Adipocyte (in vitro differentiated cells): ENCODE measurements around the gene COL13A1.

Source experiments
- DNase-seq: peaks from one replicate; pipeline ENCODE4 v3.0.0-alpha.2; 2015; ENCODE audit warnings: low read depth
- H3K27me3 ChIP-seq: replicated peaks from 2 replicates; pipeline ENCODE4 v1.7.0; 2013; ENCODE audit warnings: mild to moderate bottlenecking, low read length, moderate library complexity; ENCODE audit not compliant: control insufficient read depth, insufficient read depth
- H3K36me3 ChIP-seq: 2 replicates; pipeline ENCODE4 v1.7.0; 2013; ENCODE audit warnings: low read length, mild to moderate bottlenecking, moderate library complexity; ENCODE audit not compliant: control insufficient read depth, insufficient read depth, severe bottlenecking
- H3K4me1 ChIP-seq: 2 replicates; pipeline ENCODE4 v1.7.0; 2013; ENCODE audit warnings: mild to moderate bottlenecking, low read length, moderate library complexity; ENCODE audit not compliant: control insufficient read depth, insufficient read depth
- H3K4me3 ChIP-seq: 2 replicates; pipeline ENCODE4 v1.7.0; 2013; ENCODE audit warnings: mild to moderate bottlenecking, low read length, moderate library complexity
- H3K9ac ChIP-seq: 2 replicates; pipeline ENCODE4 v1.7.0; 2013; ENCODE audit warnings: mild to moderate bottlenecking, low read length, moderate library complexity
- H3K9me3 ChIP-seq: 2 replicates; pipeline ENCODE4 v1.7.0; 2013; ENCODE audit warnings: mild to moderate bottlenecking, low read length, moderate library complexity; ENCODE audit not compliant: control insufficient read depth

Gene COL13A1

DNA sequence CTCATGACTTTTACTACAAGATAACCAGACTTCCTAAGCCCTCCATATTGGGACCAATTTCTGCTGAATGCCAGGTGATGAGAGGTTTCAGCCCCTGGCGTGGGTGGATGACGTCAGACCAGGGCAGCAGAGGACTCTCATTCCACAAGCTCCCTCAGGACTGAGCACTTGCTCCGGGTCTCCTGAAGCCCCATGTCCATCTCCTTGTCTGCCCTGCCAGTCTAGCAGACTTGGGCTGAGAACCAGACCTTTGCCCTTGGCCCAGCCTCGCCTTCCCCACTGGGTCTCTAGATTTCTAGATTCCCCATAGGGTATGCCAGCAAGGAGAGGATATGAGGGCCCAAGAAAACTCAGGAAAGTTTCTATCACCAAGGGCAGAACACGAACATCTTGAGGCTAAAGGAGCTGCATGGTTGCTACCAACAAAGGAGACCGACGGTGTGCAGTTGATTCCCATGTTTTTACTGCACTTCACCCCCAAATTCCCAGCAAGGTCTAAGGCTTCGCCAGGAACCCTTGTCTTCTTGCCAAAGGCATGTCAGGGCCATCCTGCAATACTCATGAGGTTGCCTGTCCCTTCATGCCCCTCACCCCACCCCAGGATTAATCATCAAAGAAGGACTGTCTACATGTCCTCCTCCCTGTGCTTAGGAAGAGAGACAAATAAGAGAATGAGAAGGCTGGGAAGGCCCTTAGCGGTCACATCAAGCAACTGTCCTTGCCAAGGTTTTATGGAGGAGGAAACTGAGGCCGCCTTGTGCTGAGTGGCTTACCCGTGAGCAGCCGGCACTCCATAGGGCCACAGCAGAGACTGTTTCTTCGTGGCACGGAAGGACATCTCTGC, 154.4 kb downstream of the COL13A1 start:
- no peaks in the 10 kb centered on the region for H3K9me3 ChIP-seq
- no peaks in the 10 kb centered on the region for H3K4me1 ChIP-seq
- no peak for DNase-seq
- no peak overlapping the region for H3K9ac ChIP-seq
- H3K4me3 ChIP-seq: no peak overlapping the region
- H3K36me3 ChIP-seq: no peaks in the 10 kb centered on the region
- H3K27me3 ChIP-seq: no peaks in the 10 kb centered on the region

DNA sequence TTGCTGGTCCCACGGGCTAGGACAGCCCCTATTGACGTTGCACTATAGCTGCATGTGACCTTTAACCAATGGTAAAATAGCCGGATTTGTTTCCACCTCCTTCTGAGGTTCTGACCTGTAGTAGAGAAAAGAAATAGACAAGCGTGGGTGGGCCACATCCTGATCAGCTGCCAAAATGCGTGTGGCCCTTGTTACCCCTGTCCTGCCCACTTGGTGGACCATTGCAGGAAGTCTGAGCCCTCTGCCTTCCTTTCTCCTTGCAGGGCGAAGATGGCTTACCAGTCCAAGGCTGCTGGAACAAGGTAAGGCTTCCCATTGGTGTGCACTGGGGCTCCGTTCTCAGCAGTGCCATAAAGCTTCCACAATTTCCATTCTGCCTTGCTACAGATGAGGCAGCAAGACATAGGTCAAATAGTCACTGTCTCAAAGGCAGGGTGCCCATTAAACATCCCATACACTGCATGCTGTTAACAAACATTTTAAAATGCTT, 155.1 kb downstream of the COL13A1 start:
- H3K4me1 ChIP-seq: no peaks in the 10 kb centered on the region
- no peak overlapping the region for H3K4me3 ChIP-seq
- H3K36me3 ChIP-seq: no peaks in the 10 kb centered on the region
- no peaks in the 10 kb centered on the region for H3K9me3 ChIP-seq
- no peak for DNase-seq
- H3K27me3 ChIP-seq: no peaks in the 10 kb centered on the region
- H3K9ac ChIP-seq: no peak overlapping the region

DNA sequence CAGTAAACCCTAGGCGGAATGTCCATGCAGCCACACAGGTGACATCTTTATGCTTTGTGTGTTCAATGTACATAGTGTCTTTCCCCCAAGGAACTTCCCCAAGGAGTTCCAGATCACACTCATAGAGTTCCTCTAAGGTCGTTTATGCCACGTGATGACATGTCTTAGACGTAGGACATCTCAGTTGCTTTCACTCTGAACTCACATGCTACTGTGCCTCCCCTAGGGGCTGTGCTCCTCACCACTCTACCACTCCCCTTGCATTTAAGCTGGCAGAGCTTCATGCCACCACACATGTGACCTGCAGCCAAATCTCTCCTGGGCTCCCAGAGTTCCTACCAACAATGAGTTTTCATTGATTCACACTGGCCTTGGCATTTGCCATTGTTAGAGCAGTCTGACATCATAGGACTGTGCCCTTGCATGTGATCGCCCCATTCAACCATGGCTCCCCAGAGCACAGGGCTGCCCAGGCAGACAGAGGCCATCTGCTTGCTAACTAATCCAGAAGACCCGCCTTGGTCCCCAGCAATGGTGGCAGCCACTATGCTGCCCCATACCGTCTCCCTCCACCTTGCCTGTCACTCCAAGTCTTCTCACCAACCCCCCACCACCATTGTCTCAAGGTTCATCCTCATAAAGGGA, 155.7 kb downstream of the COL13A1 start:
- H3K4me1 ChIP-seq: no peaks in the 10 kb centered on the region
- no peaks in the 10 kb centered on the region for H3K9me3 ChIP-seq
- no peak for DNase-seq
- peaks cover under 1% of the 10 kb centered on the region for H3K27me3 ChIP-seq
- H3K4me3 ChIP-seq: no peak overlapping the region
- H3K9ac ChIP-seq: no peak overlapping the region
- no peaks in the 10 kb centered on the region for H3K36me3 ChIP-seq

DNA sequence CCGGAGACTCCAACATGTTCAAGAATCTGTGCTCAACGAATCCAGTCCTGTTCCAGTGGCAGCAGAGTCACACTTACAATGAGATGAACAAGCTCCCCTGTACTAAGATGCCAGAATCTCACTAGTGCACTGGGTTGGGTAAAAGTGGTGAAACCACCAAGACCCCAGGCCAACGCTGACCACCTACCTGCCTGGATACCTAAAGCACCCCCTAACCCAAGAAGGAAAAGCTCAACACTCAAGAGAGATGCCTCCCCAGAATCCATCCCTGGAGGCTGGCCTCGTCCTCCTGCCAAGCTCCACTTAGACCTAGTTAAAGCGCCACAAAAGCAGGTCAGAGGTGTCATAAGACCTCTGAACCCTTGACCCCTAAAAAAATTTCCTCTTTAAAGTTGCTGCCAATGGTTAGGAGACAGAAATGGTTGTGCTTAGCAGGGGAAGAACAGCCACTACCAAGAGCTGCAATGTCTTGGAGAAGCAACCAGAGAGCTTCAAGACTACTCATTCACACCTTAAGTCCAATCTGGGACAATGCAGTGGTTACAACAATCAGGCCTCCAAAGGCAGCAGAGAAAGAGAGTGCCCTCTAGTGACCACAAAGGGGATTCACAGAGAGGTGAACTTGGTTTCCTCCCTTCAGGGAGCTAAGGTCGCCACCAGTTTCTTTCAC, 156.3 kb downstream of the COL13A1 start:
- Histone ChIP-seq H3K9me3 (no peaks in the 10 kb centered on the region), H3K9ac (no peak overlapping the region), H3K4me3 (no peak overlapping the region), H3K4me1 (no peaks in the 10 kb centered on the region), H3K36me3 (no peaks in the 10 kb centered on the region), H3K27me3 (peaks cover 7% of the 10 kb centered on the region)
- peak; percentile 63 for DNase-seq

DNA sequence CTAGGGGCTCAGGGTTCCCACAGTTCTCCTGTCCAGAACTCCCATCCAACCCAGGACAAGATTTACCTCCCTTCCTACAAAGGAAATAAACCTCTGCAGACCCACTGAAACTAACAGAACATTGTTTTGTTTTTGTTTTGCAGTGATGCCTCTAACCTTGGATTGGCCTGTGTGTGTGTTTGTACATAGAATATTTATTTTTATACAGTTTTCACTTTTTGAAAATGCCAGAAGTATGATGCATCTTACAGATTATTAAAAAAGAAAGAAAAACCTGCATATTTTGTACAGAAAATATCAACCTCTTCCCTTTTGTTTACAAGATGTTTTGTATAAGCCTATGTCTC, 156.8 kb downstream of the COL13A1 start:
- H3K4me1 ChIP-seq: no peaks in the 10 kb centered on the region
- H3K9ac ChIP-seq: no peak overlapping the region
- H3K4me3 ChIP-seq: no peak overlapping the region
- no peaks in the 10 kb centered on the region for H3K36me3 ChIP-seq
- H3K27me3 ChIP-seq: peaks cover 13% of the 10 kb centered on the region
- H3K9me3 ChIP-seq: no peaks in the 10 kb centered on the region
- DNase-seq: no peak

DNA sequence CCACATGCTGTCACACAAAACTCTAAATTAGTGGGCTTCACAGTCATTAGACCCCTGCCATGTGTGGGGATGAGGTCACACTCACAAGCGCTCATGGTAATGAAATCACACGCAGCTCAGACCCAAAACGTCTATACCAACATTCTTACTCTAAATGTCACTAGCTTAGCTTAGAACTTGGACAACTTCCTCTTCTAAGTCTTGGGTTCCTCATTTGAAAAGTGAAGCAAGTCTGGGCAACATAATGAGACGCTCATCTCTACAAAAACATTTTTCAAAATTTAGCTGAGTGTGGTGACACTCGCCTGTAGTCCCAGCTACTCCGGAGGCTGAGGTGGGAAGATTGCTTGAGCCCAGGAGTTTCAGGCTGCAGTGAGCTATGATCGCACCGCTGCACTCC, 158.2 kb downstream of the COL13A1 start:
- no peak for DNase-seq
- H3K4me3 ChIP-seq: no peak overlapping the region
- H3K9ac ChIP-seq: no peak overlapping the region
- no peaks in the 10 kb centered on the region for H3K4me1 ChIP-seq
- peaks cover 17% of the 10 kb centered on the region for H3K27me3 ChIP-seq
- no peaks in the 10 kb centered on the region for H3K9me3 ChIP-seq
- no peaks in the 10 kb centered on the region for H3K36me3 ChIP-seq

DNA sequence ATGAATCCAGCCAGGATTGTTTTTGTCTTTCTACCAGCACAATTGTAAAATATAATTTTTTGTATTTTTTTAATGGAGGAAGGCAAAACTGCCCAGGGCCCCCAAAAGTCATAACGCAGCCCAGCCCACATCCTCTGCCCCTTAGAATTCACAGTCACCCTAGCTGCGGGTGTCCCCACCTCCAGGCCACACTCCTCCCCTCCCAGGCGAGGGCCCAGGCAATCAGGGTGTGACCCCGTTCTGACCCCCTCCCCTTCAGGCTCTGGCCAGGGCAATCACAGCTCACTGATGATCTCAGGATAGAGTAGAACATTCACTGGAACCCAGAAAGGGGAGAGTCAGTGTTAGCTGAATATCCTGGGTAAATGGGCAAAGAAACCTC, 158.9 kb downstream of the COL13A1 start:
- Histone ChIP-seq H3K9ac (no peak overlapping the region), H3K4me1 (no peaks in the 10 kb centered on the region), H3K4me3 (no peak overlapping the region), H3K36me3 (no peaks in the 10 kb centered on the region), H3K9me3 (no peaks in the 10 kb centered on the region), H3K27me3 (peaks cover 17% of the 10 kb centered on the region)
- DNase-seq: no peak

DNA sequence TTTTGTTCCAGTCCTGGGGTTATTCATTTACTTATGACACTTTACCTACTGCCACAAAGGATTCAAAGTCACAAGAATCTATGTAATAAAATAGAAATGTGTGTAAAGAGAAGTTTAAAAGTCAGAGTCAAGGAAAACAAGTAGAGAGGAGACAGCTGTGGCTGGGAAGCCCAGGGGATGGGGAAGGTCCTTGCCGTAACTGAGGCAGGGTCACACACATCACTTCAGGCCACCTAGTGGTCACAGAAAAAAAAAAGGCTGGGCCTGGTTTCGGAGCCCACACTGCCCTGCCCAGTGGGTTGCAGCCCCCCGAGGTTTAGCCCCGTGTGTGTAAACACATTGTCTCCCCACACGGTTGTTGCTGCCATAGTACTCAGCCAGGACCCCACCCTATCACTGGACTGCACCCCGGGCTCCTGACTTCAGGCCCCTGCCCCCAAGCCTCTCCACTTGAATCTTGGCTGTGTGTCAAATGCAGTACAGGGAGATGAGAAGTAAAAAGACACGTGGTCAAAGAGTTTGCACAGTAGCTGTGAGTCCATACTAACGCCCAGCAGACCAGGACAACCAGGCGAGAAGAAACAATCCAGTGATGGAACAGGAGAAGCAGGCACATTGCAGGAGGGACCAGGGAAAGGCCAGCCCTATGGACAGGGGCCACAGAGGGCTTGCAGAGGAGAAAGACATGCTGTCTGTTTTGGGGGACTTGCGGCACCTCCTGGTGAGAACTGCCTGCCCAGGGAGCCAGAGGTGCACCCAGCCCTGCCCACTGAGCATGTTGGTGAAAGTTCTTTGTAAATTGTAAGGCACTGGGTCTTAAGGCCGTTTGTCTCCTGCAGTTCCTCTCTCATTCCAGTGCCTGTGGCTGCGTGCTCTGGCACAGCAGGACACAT, 159.5 kb downstream of the COL13A1 start:
- no peaks in the 10 kb centered on the region for H3K4me1 ChIP-seq
- DNase-seq: no peak
- no peaks in the 10 kb centered on the region for H3K9me3 ChIP-seq
- no peak overlapping the region for H3K9ac ChIP-seq
- peaks cover 17% of the 10 kb centered on the region for H3K27me3 ChIP-seq
- no peaks in the 10 kb centered on the region for H3K36me3 ChIP-seq
- H3K4me3 ChIP-seq: no peak overlapping the region

DNA sequence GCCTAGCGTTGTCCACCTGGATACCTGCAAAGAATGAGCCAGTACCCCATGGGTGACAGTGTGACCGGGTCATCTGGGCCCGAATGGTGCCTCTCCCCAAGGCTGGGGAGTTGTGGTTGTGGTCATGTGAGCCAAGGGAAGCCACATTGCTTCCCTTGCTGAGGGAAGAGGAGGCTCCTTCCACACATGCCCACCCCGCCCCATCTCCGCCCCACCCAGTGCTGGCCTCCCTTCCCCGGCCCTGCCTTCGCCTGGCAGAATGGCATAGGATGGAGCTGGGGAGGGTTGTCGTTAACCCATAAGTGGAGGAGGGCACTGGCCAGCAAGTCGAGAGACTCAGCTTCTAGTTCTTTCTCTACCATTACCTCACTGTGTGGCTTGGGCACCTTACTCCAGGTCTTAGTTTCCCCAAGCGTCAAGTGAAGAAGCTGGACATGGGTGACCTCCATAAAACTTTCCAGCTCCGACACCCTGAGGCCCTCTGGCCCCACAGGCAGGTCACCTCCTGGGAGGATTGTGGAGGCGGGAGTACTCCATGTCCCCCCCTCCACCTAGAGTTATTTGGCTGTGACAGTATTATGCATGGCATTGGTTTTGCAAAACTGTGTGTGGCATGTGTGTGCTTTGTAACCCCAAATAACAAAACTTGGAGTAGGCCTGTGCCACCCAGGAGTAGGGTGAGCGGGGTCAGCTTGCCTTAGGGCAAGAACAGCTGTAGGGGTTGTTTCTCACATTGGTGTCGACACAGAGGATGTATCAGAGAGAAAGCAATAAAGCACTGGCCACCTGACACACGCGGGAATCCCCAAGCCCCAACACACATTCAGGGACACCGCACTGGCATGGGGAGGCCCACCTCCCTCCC, 160.4 kb downstream of the COL13A1 start:
- no peaks in the 10 kb centered on the region for H3K9me3 ChIP-seq
- no peak overlapping the region for H3K9ac ChIP-seq
- H3K27me3 ChIP-seq: peaks cover 17% of the 10 kb centered on the region
- no peaks in the 10 kb centered on the region for H3K4me1 ChIP-seq
- H3K4me3 ChIP-seq: no peak overlapping the region
- no peak for DNase-seq
- H3K36me3 ChIP-seq: no peaks in the 10 kb centered on the region

DNA sequence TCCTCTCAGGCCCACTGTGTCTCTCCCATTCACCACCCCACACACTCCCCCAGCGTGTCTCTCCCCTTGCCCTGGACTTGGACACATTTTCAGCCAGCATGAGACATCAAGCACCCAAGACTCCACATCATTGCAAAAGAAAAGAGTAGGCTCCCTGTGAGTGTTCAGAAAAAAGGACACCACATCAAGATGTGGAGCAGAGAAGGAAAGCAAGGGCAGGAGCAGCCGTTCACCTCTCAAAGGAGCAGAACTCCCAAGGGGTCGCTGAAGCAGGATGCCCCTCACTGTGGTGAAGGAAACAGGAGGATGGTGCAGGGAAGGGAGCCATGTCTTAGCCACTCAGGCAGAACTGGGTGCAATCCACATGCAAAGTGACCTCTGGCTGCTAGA, 161.0 kb downstream of the COL13A1 start:
- DNase-seq: no peak
- Histone ChIP-seq H3K4me3 (no peak overlapping the region), H3K27me3 (peaks cover 17% of the 10 kb centered on the region), H3K9ac (no peak overlapping the region), H3K4me1 (no peaks in the 10 kb centered on the region), H3K36me3 (no peaks in the 10 kb centered on the region), H3K9me3 (no peaks in the 10 kb centered on the region)
